GM23338 (cell line): ENCODE measurements around the gene EPHB3. TPM values are rescaled to one million over a fixed set of nuclear protein-coding genes. Genes with fewer than 3 reads are reported as not detected.

Source experiments
- ATAC-seq: fragments of 200-7000 bp; cut with Tn5 transposase; 3 replicates; pipeline ENCODE4 v1.9.1; 2020
- DNase-seq: peaks from one replicate; pipeline ENCODE4 v3.0.0-alpha.2; 2015; ENCODE audit warnings: low spot score
- H2AFZ ChIP-seq: fragments of 200-600 bp; sonication (generic); 2 replicates; pipeline ENCODE4 v1.8.0; 2016; ENCODE audit warnings: antibody characterized with exemption, mild to moderate bottlenecking, moderate library complexity
- H3F3A ChIP-seq: fragments of 200-600 bp; sonication (generic); replicated peaks from 2 replicates; pipeline ENCODE4 v1.8.0; 2017; ENCODE audit warnings: antibody characterized with exemption, mixed run types, low read depth
- H3K27ac ChIP-seq: fragments of 200-600 bp; sonication (generic); 2 replicates; pipeline ENCODE4 v1.6.1; 2016; ENCODE audit warnings: low read depth
- H3K27me3 ChIP-seq: fragments of 200-600 bp; sonication (generic); 2 replicates; pipeline ENCODE4 v1.8.0; 2016; ENCODE audit warnings: mild to moderate bottlenecking, mixed run types, moderate library complexity; ENCODE audit not compliant: insufficient read depth
- H3K36me3 ChIP-seq: fragments of 200-600 bp; sonication (generic); 2 replicates; pipeline ENCODE4 v1.8.0; 2016; ENCODE audit warnings: mild to moderate bottlenecking; ENCODE audit not compliant: insufficient read depth
- H3K4me1 ChIP-seq: fragments of 200-600 bp; sonication (generic); 2 replicates; pipeline ENCODE4 v1.8.0; 2016; ENCODE audit warnings: mild to moderate bottlenecking, moderate library complexity; ENCODE audit not compliant: insufficient read depth
- H3K4me2 ChIP-seq: fragments of 200-600 bp; sonication (generic); 2 replicates; pipeline ENCODE4 v1.7.1; 2017; ENCODE audit warnings: mixed run types
- H3K4me3 ChIP-seq: fragments of 200-600 bp; sonication (generic); 2 replicates; pipeline ENCODE4 v1.6.1; 2016; ENCODE audit warnings: mixed run types
- H3K79me2 ChIP-seq: fragments of 200-600 bp; sonication (generic); replicated peaks from 2 replicates; pipeline ENCODE4 v1.8.0; 2017; ENCODE audit warnings: mild to moderate bottlenecking; ENCODE audit not compliant: insufficient read depth
- H3K9me2 ChIP-seq: fragments of 200-600 bp; sonication (generic); 2 replicates; pipeline ENCODE4 v1.8.0; 2017; ENCODE audit not compliant: insufficient read depth
- H4K20me1 ChIP-seq: fragments of 200-600 bp; sonication (generic); replicated peaks from 2 replicates; pipeline ENCODE4 v1.8.0; 2017; ENCODE audit warnings: mild to moderate bottlenecking; ENCODE audit not compliant: insufficient read depth
- H3K27ac Mint-ChIP-seq: 2 replicates; pipeline ENCODE4 v1.8.0; 2020; ENCODE audit warnings: inconsistent platforms, mild to moderate bottlenecking, moderate library complexity, mixed read lengths
- H3K27me3 Mint-ChIP-seq: 3 replicates; pipeline ENCODE4 v1.8.0; 2022; ENCODE audit warnings: low read depth, mild to moderate bottlenecking, moderate library complexity, mixed read lengths, inconsistent platforms; ENCODE audit not compliant: insufficient read depth, poor library complexity
- H3K36me3 Mint-ChIP-seq: 3 replicates; pipeline ENCODE4 v1.8.0; 2021; ENCODE audit warnings: low read depth, mild to moderate bottlenecking, inconsistent platforms, moderate library complexity, mixed read lengths
- H3K4me1 Mint-ChIP-seq: 3 replicates; pipeline ENCODE4 v1.8.0; 2020; ENCODE audit warnings: mild to moderate bottlenecking, inconsistent platforms, mixed read lengths
- H3K4me3 Mint-ChIP-seq: 3 replicates; pipeline ENCODE4 v1.8.0; 2021; ENCODE audit warnings: moderate library complexity, mild to moderate bottlenecking, inconsistent platforms, mixed read lengths
- H3K9me3 Mint-ChIP-seq: 3 replicates; pipeline ENCODE4 v1.8.0; 2020; ENCODE audit warnings: moderate library complexity, mild to moderate bottlenecking, inconsistent platforms, mixed read lengths
- CREB1 ChIP-seq: fragments of 250-450 bp; sonication (Bioruptor Pico); IDR thresholded peaks from 2 replicates; pipeline ENCODE4 v1.5.0; 2020; ENCODE audit warnings: low read depth, mild to moderate bottlenecking, moderate library complexity
- EZH2 ChIP-seq: fragments of 200-600 bp; sonication (generic); IDR thresholded peaks from one replicate; pipeline ENCODE4 v1.8.0; 2017; ENCODE audit warnings: antibody characterized with exemption, mild to moderate bottlenecking, low read depth; ENCODE audit not compliant: unreplicated experiment
- EZH2phosphoT487 ChIP-seq: fragments of 200-600 bp; sonication (generic); IDR thresholded peaks from one replicate; pipeline ENCODE4 v1.8.1; 2018; ENCODE audit warnings: antibody characterized with exemption; ENCODE audit not compliant: unreplicated experiment
- JUNB ChIP-seq: IDR thresholded peaks from one replicate; pipeline ENCODE4 v1.6.1; 2016; ENCODE audit warnings: antibody characterized with exemption; ENCODE audit not compliant: unreplicated experiment
- NANOG ChIP-seq: IDR thresholded peaks from 2 replicates; pipeline ENCODE4 v1.6.1; 2016; ENCODE audit warnings: antibody characterized with exemption, borderline replicate concordance
- POLR2AphosphoS5 ChIP-seq: IDR thresholded peaks from 2 replicates; pipeline ENCODE4 v1.6.1; 2016; ENCODE audit warnings: antibody characterized with exemption, low read depth
- STAT1 ChIP-seq: IDR thresholded peaks from one replicate; pipeline ENCODE4 v1.6.1; 2016; ENCODE audit warnings: antibody characterized with exemption; ENCODE audit not compliant: unreplicated experiment
- ZNF114 ChIP-seq: fragments of 250-450 bp; sonication (Bioruptor Pico); IDR thresholded peaks from 2 replicates; pipeline ENCODE4 v1.5.0; 2020; ENCODE audit warnings: mild to moderate bottlenecking, moderate library complexity
- ZNF331 ChIP-seq: fragments of 250-450 bp; sonication (Bioruptor Pico); IDR thresholded peaks from 2 replicates; pipeline ENCODE4 v1.5.0; 2020; ENCODE audit warnings: low read depth, mild to moderate bottlenecking, moderate library complexity
- polyA plus RNA-seq: library from polyadenylated mRNA; unstranded; fragments of >200 nt; fragmentation: Nextera tagmentation; extraction: Ambion mirVana; gene quantifications from 2 replicates; pipeline ENCODE4 v1.2.1, GENCODE V29; 2016
- total RNA-seq: library from RNA; depleted of rRNA; stranded (reverse); fragments of >200 nt; shearing (Covaris generic); gene quantifications from 2 replicates; pipeline ENCODE4 v1.2.3, GENCODE V29; 2014
- TF ChIP-seq, protein P1 (sequence below): fragments of 250-450 bp; sonication (Bioruptor Pico); IDR thresholded peaks from 2 replicates; pipeline ENCODE4 v1.5.0; 2020; ENCODE audit warnings: mild to moderate bottlenecking, moderate library complexity
- TF ChIP-seq, protein P2 (sequence below): IDR thresholded peaks from one replicate; pipeline ENCODE4 v1.6.1; 2018; ENCODE audit warnings: antibody characterized with exemption; ENCODE audit not compliant: unreplicated experiment
- TF ChIP-seq, protein P3 (sequence below), 2 experiments: fragments of 200-600 bp in 1 of 2; sonication (generic) in 1 of 2; conservative IDR thresholded peaks; 2 replicates each; pipeline versions ENCODE4 v1.5.1 to v1.6.1; 2016 to 2017; ENCODE audit warnings: antibody characterized with exemption in 2 of 2, low read depth in 2 of 2, mild to moderate bottlenecking in 2 of 2, moderate library complexity in 1 of 2
- TF ChIP-seq, protein P4 (sequence below): IDR thresholded peaks from 2 replicates; pipeline ENCODE4 v1.6.1; 2016; ENCODE audit warnings: antibody characterized with exemption

Gene EPHB3
- total and polyA plus RNA-seq, 2 experiments from 2014 or later: 0.57 to 2.0 TPM

DNA sequence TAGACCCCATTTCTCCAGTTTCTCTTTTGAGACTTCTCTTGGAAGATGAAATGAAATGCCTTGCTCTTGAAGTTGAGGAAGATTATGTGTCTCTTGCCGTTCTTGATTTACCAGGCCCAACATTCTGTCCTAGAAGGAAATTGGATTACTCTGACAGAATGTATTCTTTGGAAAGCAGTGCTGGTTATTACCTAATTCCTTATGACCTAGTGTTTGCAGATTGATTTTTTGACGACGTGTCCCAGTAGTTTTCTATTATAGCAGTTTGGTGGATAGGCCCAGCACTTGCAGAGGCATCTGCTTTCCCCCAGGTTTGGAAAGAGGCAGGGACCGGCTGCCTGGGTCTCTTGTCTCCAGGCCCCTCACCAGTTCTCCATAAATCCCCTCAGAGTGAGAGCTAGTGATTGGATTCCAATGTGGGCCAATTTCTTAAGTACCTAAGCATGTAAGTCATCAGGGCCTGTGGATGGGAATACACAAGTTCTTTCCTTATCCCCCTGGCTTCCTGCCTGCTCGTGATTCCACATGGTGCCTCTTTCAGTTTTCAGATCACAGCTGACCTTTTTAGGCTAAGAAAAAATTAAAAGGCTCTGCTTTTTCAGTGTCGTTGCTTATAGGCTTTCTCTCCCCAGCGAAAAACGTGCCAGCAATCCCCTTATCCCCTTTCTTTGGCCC lies 50.2 kb downstream of the EPHB3 start:
- H2AFZ ChIP-seq: no peak overlapping the region
- no peaks in the 10 kb centered on the region for H3F3A ChIP-seq
- H3K79me2 ChIP-seq: no peaks in the 10 kb centered on the region
- H3K27ac ChIP-seq: no peak overlapping the region
- DNase-seq (no peak), ATAC-seq (no peak)
- H3K36me3 ChIP-seq: no peaks in the 10 kb centered on the region
- no peaks in the 10 kb centered on the region for H3K9me2 ChIP-seq
- Mint-ChIP-seq H3K27ac (no peak overlapping the region), H3K9me3 (peaks cover 5% of the 10 kb centered on the region; the same call in 2 of the 3 replicates), H3K4me1 (peaks cover 10% of the 10 kb centered on the region), H3K4me3 (no peak overlapping the region), H3K36me3 (no peaks in the 10 kb centered on the region), H3K27me3 (peaks cover 15% of the 10 kb centered on the region)
- H4K20me1 ChIP-seq: no peaks in the 10 kb centered on the region
- no peak overlapping the region for H3K4me3 ChIP-seq
- H3K4me1 ChIP-seq: peaks cover 10% of the 10 kb centered on the region; the same call in 1 of the 2 replicates
- peaks cover 35% of the 10 kb centered on the region for H3K27me3 ChIP-seq
- TF ChIP-seq JUNB: no peak
- no peak for TF ChIP-seq EZH2
- TF ChIP-seq, protein P1, sequence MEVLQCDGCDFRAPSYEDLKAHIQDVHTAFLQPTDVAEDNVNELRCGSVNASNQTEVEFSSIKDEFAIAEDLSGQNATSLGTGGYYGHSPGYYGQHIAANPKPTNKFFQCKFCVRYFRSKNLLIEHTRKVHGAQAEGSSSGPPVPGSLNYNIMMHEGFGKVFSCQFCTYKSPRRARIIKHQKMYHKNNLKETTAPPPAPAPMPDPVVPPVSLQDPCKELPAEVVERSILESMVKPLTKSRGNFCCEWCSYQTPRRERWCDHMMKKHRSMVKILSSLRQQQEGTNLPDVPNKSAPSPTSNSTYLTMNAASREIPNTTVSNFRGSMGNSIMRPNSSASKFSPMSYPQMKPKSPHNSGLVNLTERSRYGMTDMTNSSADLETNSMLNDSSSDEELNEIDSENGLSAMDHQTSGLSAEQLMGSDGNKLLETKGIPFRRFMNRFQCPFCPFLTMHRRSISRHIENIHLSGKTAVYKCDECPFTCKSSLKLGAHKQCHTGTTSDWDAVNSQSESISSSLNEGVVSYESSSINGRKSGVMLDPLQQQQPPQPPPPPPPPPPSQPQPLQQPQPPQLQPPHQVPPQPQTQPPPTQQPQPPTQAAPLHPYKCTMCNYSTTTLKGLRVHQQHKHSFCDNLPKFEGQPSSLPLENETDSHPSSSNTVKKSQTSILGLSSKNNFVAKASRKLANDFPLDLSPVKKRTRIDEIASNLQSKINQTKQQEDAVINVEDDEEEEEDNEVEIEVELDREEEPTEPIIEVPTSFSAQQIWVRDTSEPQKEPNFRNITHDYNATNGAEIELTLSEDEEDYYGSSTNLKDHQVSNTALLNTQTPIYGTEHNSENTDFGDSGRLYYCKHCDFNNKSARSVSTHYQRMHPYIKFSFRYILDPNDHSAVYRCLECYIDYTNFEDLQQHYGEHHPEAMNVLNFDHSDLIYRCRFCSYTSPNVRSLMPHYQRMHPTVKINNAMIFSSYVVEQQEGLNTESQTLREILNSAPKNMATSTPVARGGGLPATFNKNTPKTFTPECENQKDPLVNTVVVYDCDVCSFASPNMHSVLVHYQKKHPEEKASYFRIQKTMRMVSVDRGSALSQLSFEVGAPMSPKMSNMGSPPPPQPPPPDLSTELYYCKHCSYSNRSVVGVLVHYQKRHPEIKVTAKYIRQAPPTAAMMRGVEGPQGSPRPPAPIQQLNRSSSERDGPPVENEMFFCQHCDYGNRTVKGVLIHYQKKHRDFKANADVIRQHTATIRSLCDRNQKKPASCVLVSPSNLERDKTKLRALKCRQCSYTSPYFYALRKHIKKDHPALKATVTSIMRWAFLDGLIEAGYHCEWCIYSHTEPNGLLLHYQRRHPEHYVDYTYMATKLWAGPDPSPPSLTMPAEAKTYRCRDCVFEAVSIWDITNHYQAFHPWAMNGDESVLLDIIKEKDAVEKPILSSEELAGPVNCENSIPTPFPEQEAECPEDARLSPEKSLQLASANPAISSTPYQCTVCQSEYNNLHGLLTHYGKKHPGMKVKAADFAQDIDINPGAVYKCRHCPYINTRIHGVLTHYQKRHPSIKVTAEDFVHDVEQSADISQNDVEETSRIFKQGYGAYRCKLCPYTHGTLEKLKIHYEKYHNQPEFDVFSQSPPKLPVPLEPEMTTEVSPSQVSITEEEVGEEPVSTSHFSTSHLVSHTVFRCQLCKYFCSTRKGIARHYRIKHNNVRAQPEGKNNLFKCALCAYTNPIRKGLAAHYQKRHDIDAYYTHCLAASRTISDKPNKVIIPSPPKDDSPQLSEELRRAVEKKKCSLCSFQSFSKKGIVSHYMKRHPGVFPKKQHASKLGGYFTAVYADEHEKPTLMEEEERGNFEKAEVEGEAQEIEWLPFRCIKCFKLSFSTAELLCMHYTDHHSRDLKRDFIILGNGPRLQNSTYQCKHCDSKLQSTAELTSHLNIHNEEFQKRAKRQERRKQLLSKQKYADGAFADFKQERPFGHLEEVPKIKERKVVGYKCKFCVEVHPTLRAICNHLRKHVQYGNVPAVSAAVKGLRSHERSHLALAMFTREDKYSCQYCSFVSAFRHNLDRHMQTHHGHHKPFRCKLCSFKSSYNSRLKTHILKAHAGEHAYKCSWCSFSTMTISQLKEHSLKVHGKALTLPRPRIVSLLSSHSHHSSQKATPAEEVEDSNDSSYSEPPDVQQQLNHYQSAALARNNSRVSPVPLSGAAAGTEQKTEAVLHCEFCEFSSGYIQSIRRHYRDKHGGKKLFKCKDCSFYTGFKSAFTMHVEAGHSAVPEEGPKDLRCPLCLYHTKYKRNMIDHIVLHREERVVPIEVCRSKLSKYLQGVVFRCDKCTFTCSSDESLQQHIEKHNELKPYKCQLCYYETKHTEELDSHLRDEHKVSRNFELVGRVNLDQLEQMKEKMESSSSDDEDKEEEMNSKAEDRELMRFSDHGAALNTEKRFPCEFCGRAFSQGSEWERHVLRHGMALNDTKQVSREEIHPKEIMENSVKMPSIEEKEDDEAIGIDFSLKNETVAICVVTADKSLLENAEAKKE: no peak
- no peak for TF ChIP-seq EZH2phosphoT487
- TF ChIP-seq, protein P2, sequence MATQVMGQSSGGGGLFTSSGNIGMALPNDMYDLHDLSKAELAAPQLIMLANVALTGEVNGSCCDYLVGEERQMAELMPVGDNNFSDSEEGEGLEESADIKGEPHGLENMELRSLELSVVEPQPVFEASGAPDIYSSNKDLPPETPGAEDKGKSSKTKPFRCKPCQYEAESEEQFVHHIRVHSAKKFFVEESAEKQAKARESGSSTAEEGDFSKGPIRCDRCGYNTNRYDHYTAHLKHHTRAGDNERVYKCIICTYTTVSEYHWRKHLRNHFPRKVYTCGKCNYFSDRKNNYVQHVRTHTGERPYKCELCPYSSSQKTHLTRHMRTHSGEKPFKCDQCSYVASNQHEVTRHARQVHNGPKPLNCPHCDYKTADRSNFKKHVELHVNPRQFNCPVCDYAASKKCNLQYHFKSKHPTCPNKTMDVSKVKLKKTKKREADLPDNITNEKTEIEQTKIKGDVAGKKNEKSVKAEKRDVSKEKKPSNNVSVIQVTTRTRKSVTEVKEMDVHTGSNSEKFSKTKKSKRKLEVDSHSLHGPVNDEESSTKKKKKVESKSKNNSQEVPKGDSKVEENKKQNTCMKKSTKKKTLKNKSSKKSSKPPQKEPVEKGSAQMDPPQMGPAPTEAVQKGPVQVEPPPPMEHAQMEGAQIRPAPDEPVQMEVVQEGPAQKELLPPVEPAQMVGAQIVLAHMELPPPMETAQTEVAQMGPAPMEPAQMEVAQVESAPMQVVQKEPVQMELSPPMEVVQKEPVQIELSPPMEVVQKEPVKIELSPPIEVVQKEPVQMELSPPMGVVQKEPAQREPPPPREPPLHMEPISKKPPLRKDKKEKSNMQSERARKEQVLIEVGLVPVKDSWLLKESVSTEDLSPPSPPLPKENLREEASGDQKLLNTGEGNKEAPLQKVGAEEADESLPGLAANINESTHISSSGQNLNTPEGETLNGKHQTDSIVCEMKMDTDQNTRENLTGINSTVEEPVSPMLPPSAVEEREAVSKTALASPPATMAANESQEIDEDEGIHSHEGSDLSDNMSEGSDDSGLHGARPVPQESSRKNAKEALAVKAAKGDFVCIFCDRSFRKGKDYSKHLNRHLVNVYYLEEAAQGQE: no peak
- no peak for TF ChIP-seq ZNF331 (CRISPR knock-in tag)
- no peak for TF ChIP-seq CREB1 (CRISPR knock-in tag)
- TF ChIP-seq STAT1: no peak
- no peak for TF ChIP-seq NANOG
- TF ChIP-seq, protein P3, sequence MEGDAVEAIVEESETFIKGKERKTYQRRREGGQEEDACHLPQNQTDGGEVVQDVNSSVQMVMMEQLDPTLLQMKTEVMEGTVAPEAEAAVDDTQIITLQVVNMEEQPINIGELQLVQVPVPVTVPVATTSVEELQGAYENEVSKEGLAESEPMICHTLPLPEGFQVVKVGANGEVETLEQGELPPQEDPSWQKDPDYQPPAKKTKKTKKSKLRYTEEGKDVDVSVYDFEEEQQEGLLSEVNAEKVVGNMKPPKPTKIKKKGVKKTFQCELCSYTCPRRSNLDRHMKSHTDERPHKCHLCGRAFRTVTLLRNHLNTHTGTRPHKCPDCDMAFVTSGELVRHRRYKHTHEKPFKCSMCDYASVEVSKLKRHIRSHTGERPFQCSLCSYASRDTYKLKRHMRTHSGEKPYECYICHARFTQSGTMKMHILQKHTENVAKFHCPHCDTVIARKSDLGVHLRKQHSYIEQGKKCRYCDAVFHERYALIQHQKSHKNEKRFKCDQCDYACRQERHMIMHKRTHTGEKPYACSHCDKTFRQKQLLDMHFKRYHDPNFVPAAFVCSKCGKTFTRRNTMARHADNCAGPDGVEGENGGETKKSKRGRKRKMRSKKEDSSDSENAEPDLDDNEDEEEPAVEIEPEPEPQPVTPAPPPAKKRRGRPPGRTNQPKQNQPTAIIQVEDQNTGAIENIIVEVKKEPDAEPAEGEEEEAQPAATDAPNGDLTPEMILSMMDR (conservative IDR thresholded peaks at IDR 0.05; ENCODE audit: low read depth in 2 of 2): no peak
- TF ChIP-seq, protein P4, sequence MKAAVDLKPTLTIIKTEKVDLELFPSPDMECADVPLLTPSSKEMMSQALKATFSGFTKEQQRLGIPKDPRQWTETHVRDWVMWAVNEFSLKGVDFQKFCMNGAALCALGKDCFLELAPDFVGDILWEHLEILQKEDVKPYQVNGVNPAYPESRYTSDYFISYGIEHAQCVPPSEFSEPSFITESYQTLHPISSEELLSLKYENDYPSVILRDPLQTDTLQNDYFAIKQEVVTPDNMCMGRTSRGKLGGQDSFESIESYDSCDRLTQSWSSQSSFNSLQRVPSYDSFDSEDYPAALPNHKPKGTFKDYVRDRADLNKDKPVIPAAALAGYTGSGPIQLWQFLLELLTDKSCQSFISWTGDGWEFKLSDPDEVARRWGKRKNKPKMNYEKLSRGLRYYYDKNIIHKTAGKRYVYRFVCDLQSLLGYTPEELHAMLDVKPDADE: no peak
- no peak for TF ChIP-seq POLR2AphosphoS5
- no peak for TF ChIP-seq ZNF114 (CRISPR knock-in tag)
- no peak overlapping the region for H3K4me2 ChIP-seq
